Activated gamma-delta T cell treated with anti-CD3 and anti-CD28 coated beads, Interleukin-2, amount 50 U/mL, for 16 hours (primary cell): ENCODE measurements around the gene BIN1.

Experiments used
- DNase-seq: peaks from one replicate; pipeline ENCODE4 v3.0.0-alpha.2; 2020; ENCODE audit warnings: low read depth

BIN1 gene

GRCh38 chr2:127103243-127104165, 3.5 kb downstream of the BIN1 start:
- DNase-seq: no peak

DNA sequence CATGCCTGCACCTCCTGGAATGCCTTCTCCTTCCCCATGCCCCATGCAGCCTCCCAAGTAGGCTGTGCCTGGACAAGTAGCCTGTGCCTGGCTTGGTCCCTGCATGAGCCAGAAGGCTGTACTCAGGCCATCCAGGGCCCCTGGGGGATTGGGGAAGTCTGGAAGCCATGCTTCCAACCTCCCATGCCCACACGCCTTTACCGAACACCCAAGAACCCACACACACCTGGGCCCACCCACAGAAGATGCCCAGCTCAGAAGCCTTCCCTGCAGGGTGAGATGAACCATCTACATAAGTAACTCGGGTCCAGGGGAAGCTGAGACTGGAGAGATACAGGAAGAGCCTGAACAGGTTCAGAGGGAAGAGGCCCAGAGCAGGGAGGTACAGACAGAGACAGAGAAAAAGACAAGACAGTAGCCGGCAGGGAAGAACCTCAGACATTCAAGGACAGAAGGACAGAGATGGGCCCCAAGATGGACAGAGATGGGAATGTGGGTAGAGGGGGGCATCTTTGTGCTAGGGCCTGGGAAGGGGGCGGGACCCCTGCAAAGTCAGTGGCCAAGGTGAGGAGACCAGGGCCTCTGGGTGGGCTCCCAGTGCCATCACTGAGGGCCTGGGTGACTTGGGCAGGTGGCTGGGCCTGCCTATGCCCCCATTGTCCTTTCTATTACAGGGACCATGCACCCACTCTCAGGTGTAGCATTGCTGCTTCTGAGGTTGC, 4.3 kb downstream of the BIN1 start:
- no peak for DNase-seq

GRCh38 chr2:127101756-127102477, 5.0 kb downstream of the BIN1 start:
- DNase-seq: no peak

DNA sequence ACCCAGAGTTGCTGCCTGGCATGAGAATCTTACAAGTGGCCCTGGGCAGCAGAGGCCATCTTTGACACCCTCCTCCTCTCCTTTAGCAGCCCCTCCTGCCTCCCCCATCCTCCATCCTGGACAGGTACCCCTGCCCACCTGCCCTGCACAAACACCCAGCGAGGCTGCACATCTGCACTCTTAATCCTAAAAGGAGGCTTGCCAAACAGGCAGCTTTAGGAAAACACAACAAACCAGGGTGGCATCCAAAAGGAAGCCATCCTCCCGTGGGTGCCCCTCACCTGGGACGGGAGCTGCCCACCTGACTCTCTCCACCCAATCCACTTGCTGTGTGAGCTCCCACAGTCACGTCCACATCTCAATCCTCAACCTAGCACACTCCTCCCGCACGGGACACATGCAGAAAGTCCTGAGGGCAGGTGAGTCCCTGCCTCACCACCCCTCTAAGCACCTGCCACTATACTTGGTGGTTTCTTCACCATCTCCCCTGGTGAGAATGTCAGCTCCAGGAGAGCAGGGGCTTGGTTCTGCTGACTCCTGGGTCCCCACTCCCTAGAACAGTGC, 5.8 kb downstream of the BIN1 start:
- DNase-seq: no peak

GRCh38 chr2:127100251-127101047, 6.5 kb downstream of the BIN1 start:
- no peak for DNase-seq

- DNase-seq: no peak
Observed at GRCh38 chr2:127098711-127099110, 8.2 kb downstream of the BIN1 start.

- DNase-seq: no peak
Observed at GRCh38 chr2:127097841-127098651, 8.9 kb downstream of the BIN1 start.

DNA sequence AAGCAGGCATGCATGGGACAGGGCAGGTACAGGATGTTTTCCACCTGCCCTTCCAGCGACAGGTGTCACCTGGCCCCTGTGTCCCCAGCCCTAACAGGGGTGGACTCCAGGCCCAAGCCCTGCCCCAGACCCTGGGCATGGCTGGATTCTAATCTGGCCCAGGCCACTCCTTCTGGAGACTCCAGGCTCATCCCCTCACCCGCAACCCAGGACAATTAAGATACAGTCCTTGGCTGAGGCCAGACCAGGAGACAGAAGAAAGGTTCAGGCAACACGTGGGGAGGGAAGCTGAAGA, 9.5 kb downstream of the BIN1 start:
- no peak for DNase-seq

GRCh38 chr2:127096718-127097470, 10.1 kb downstream of the BIN1 start:
- no peak for DNase-seq

- DNase-seq: no peak
Observed at GRCh38 chr2:127096280-127096679, 10.7 kb downstream of the BIN1 start.

GRCh38 chr2:127095784-127096183, 11.2 kb downstream of the BIN1 start:
- no peak for DNase-seq

- DNase-seq: no peak
Observed at GRCh38 chr2:127095367-127095641, 11.7 kb downstream of the BIN1 start.

- DNase-seq: no peak
Observed at GRCh38 chr2:127094509-127095366, 12.2 kb downstream of the BIN1 start.

GRCh38 chr2:127093648-127094210, 13.2 kb downstream of the BIN1 start:
- no peak for DNase-seq

- DNase-seq: no peak
Observed at GRCh38 chr2:127092901-127093516, 13.9 kb downstream of the BIN1 start.

- no peak for DNase-seq
Observed at GRCh38 chr2:127092306-127092705, 14.6 kb downstream of the BIN1 start.

DNA sequence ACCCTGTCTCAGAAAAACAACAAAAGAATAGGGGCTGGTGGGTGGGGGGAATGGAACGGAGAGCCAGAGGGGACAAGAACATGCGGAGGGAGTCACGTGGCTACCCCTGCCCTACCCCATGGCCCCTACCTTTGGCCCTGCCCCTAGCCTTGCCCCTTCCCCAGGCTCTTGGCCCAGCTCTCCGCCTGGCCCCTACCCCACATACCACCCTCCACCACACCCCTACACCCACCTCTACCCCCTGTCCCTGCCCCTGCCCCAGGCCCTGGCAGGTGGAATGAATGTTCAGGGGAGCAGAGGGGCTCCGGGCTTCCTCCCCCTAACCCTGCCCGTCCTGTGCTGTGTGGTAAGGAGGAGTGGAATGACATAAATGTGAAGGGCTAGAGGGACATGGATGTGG, 15.1 kb downstream of the BIN1 start:
- no peak for DNase-seq

DNA sequence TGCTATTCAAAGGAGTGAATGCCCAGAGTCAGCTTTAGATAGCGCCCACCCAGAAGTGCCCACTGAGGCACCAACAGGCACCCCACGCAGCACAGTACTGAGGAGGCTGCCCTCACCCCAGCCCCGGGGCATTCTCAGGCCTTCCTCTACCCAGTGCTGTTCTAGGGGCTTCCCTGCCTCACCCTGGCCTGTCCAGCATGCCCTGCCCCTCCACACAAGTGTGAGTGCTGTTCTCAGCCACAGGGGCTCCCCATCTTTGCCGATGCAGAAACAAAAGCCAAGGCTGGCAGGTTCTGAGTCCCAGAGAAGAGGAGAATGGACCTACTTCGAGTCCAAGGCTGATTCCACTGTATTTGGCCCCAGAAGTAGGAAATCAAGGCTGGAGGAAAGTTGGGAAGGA, 15.8 kb downstream of the BIN1 start:
- DNase-seq: no peak
